ENCODE measurements around the gene DLG2. TPM values are rescaled to one million over a fixed set of nuclear protein-coding genes. Genes with fewer than 3 reads are reported as not detected.

The DLG2 gene
- total RNA-seq, 2 experiments from 2014 or later = 0.85 to 1.1 TPM

GRCh38 chr11:84465040-84465439 lies 1162.1 kb downstream of the DLG2 start:
- no peak for DNase-seq

GRCh38 chr11:84455691-84456090 lies 1171.5 kb downstream of the DLG2 start:
- H3K4me1 Mint-ChIP-seq = no peaks in the 10 kb centered on the region
- DNase-seq = no peak
- peaks cover 2% of the 10 kb centered on the region for H3K9me3 Mint-ChIP-seq
- ChIA-PET CTCF (no interaction called here), POLR2A (no interaction called here)
- H3K27ac Mint-ChIP-seq = no peak overlapping the region
- H3K4me3 Mint-ChIP-seq = no peak overlapping the region
- H3K27me3 Mint-ChIP-seq = no peaks in the 10 kb centered on the region
- H3K36me3 Mint-ChIP-seq (ENCODE audit: low read depth) = no peaks in the 10 kb centered on the region

More at GRCh38 chr11:84465040-84465439, 1162.1 kb downstream of the DLG2 start:
- Mint-ChIP-seq H3K9me3 (no peaks in the 10 kb centered on the region), H3K4me1 (no peaks in the 10 kb centered on the region), H3K27me3 (no peaks in the 10 kb centered on the region), H3K4me3 (no peak overlapping the region), H3K36me3 (ENCODE audit: low read depth) (no peaks in the 10 kb centered on the region), H3K27ac (no peak overlapping the region)
- CTCF ChIA-PET = no interaction called here
- POLR2A ChIA-PET = no interaction called here

- CTCF ChIA-PET = no interaction called here
- H3K4me1 Mint-ChIP-seq = no peaks in the 10 kb centered on the region
- H3K9me3 Mint-ChIP-seq = no peaks in the 10 kb centered on the region
Observed at GRCh38 chr11:84452211-84452610, 1174.9 kb downstream of the DLG2 start.

GRCh38 chr11:84438565-84438964 lies 1188.6 kb downstream of the DLG2 start:
- ChIA-PET CTCF (no interaction called here), POLR2A (no interaction called here)
- H3K36me3 Mint-ChIP-seq (ENCODE audit: low read depth) = no peaks in the 10 kb centered on the region
- peaks cover 3% of the 10 kb centered on the region for H3K9me3 Mint-ChIP-seq
- no peak overlapping the region for H3K4me3 Mint-ChIP-seq
- DNase-seq = no peak
- H3K27ac Mint-ChIP-seq = no peak overlapping the region
- H3K27me3 Mint-ChIP-seq = no peaks in the 10 kb centered on the region
- H3K4me1 Mint-ChIP-seq = no peaks in the 10 kb centered on the region

More at GRCh38 chr11:84452211-84452610, 1174.9 kb downstream of the DLG2 start:
- no peaks in the 10 kb centered on the region for H3K36me3 Mint-ChIP-seq (ENCODE audit: low read depth)
- POLR2A ChIA-PET = no interaction called here
- no peak for DNase-seq
- H3K4me3 Mint-ChIP-seq = no peak overlapping the region
- no peak overlapping the region for H3K27ac Mint-ChIP-seq
- no peaks in the 10 kb centered on the region for H3K27me3 Mint-ChIP-seq

GRCh38 chr11:84437071-84437980 lies 1189.8 kb downstream of the DLG2 start:
- H3K9me3 Mint-ChIP-seq = peaks cover 3% of the 10 kb centered on the region
- no peak for DNase-seq
- H3K4me3 Mint-ChIP-seq = no peak overlapping the region
- H3K27me3 Mint-ChIP-seq = no peaks in the 10 kb centered on the region
- H3K27ac Mint-ChIP-seq = no peak overlapping the region
- no peaks in the 10 kb centered on the region for H3K4me1 Mint-ChIP-seq
- H3K36me3 Mint-ChIP-seq (ENCODE audit: low read depth) = no peaks in the 10 kb centered on the region
- ChIA-PET CTCF (interaction anchor here (1.1 kb wide), 1 partner anchor 9 kb away, joined by 4 read pairs; no protein-coding TSS in a partner anchor), POLR2A (no interaction called here)

- no peaks in the 10 kb centered on the region for H3K36me3 Mint-ChIP-seq (ENCODE audit: low read depth)
- no peak overlapping the region for H3K27ac Mint-ChIP-seq
- H3K4me3 Mint-ChIP-seq = no peak overlapping the region
- no peaks in the 10 kb centered on the region for H3K9me3 Mint-ChIP-seq
- ChIA-PET CTCF (no interaction called here), POLR2A (no interaction called here)
- H3K4me1 Mint-ChIP-seq = no peaks in the 10 kb centered on the region
- DNase-seq = no peak
- no peaks in the 10 kb centered on the region for H3K27me3 Mint-ChIP-seq
Observed at GRCh38 chr11:84430661-84431060, 1196.5 kb downstream of the DLG2 start.

- Mint-ChIP-seq H3K27me3 (no peaks in the 10 kb centered on the region), H3K27ac (no peak overlapping the region), H3K36me3 (ENCODE audit: low read depth) (no peaks in the 10 kb centered on the region), H3K9me3 (peaks cover 2% of the 10 kb centered on the region), H3K4me1 (no peaks in the 10 kb centered on the region), H3K4me3 (no peak overlapping the region)
- ChIA-PET POLR2A (no interaction called here), CTCF (no interaction called here)
- DNase-seq = no peak
Observed at GRCh38 chr11:84425673-84426072, 1201.5 kb downstream of the DLG2 start.

- Mint-ChIP-seq H3K4me3 (no peak overlapping the region), H3K36me3 (ENCODE audit: low read depth) (no peaks in the 10 kb centered on the region), H3K9me3 (peaks cover 5% of the 10 kb centered on the region), H3K27me3 (no peaks in the 10 kb centered on the region), H3K4me1 (no peaks in the 10 kb centered on the region), H3K27ac (no peak overlapping the region)
- ChIA-PET CTCF (no interaction called here), POLR2A (no interaction called here)
- DNase-seq = no peak
Observed at GRCh38 chr11:84420271-84420670, 1206.9 kb downstream of the DLG2 start.

- no peaks in the 10 kb centered on the region for H3K36me3 Mint-ChIP-seq (ENCODE audit: low read depth)
- DNase-seq = no peak
- H3K27me3 Mint-ChIP-seq = no peaks in the 10 kb centered on the region
- no peak overlapping the region for H3K27ac Mint-ChIP-seq
- H3K4me3 Mint-ChIP-seq = no peak overlapping the region
- H3K4me1 Mint-ChIP-seq = no peaks in the 10 kb centered on the region
- ChIA-PET POLR2A (no interaction called here), CTCF (no interaction called here)
- peaks cover 5% of the 10 kb centered on the region for H3K9me3 Mint-ChIP-seq
Observed at GRCh38 chr11:84419616-84420015, 1207.5 kb downstream of the DLG2 start.

GRCh38 chr11:84414920-84415319 lies 1212.2 kb downstream of the DLG2 start:
- no peak overlapping the region for H3K27ac Mint-ChIP-seq
- H3K4me1 Mint-ChIP-seq = no peaks in the 10 kb centered on the region
- peaks cover 2% of the 10 kb centered on the region for H3K9me3 Mint-ChIP-seq
- H3K36me3 Mint-ChIP-seq (ENCODE audit: low read depth) = no peaks in the 10 kb centered on the region
- ChIA-PET POLR2A (no interaction called here), CTCF (no interaction called here)
- no peaks in the 10 kb centered on the region for H3K27me3 Mint-ChIP-seq
- no peak overlapping the region for H3K4me3 Mint-ChIP-seq
- no peak for DNase-seq

- Mint-ChIP-seq H3K9me3 (no peaks in the 10 kb centered on the region), H3K4me1 (no peaks in the 10 kb centered on the region), H3K36me3 (ENCODE audit: low read depth) (no peaks in the 10 kb centered on the region), H3K27me3 (no peaks in the 10 kb centered on the region), H3K27ac (no peak overlapping the region), H3K4me3 (no peak overlapping the region)
- ChIA-PET CTCF (no interaction called here), POLR2A (no interaction called here)
- no peak for DNase-seq
Observed at GRCh38 chr11:84413549-84413948, 1213.6 kb downstream of the DLG2 start.

GRCh38 chr11:84412862-84413261 lies 1214.3 kb downstream of the DLG2 start:
- POLR2A ChIA-PET = no interaction called here
- Mint-ChIP-seq H3K27me3 (no peaks in the 10 kb centered on the region), H3K4me1 (no peaks in the 10 kb centered on the region), H3K27ac (no peak overlapping the region), H3K4me3 (no peak overlapping the region), H3K9me3 (no peaks in the 10 kb centered on the region), H3K36me3 (ENCODE audit: low read depth) (no peaks in the 10 kb centered on the region)
- CTCF ChIA-PET = no interaction called here
- no peak for DNase-seq

- H3K4me3 Mint-ChIP-seq = no peak overlapping the region
- no peaks in the 10 kb centered on the region for H3K27me3 Mint-ChIP-seq
- ChIA-PET POLR2A (no interaction called here), CTCF (no interaction called here)
- no peak for DNase-seq
- H3K27ac Mint-ChIP-seq = no peak overlapping the region
- no peaks in the 10 kb centered on the region for H3K4me1 Mint-ChIP-seq
- no peaks in the 10 kb centered on the region for H3K9me3 Mint-ChIP-seq
- no peaks in the 10 kb centered on the region for H3K36me3 Mint-ChIP-seq (ENCODE audit: low read depth)
Observed at GRCh38 chr11:84408946-84409411, 1218.2 kb downstream of the DLG2 start.

GRCh38 chr11:84407091-84407490 lies 1220.1 kb downstream of the DLG2 start:
- CTCF ChIA-PET = no interaction called here
- H3K27me3 Mint-ChIP-seq = no peaks in the 10 kb centered on the region
- H3K36me3 Mint-ChIP-seq (ENCODE audit: low read depth) = no peaks in the 10 kb centered on the region
- POLR2A ChIA-PET = no interaction called here
- no peaks in the 10 kb centered on the region for H3K9me3 Mint-ChIP-seq
- H3K4me1 Mint-ChIP-seq = no peaks in the 10 kb centered on the region
- no peak overlapping the region for H3K27ac Mint-ChIP-seq
- DNase-seq = no peak
- no peak overlapping the region for H3K4me3 Mint-ChIP-seq
